Parathyroid adenoma (tissue), 2 donors: Measurements from ENCODE around the gene KREMEN1.

Source experiments
- H2AFZ ChIP-seq: fragments of 300-600 bp; sonication (generic); one replicate; pipeline ENCODE4 v1.7.0; 2017; ENCODE audit warnings: antibody characterized with exemption, mild to moderate bottlenecking
- H3K27ac ChIP-seq: fragments of 300-600 bp; sonication (generic); one replicate; pipeline ENCODE4 v1.7.0; 2017
- H3K27me3 ChIP-seq: fragments of 300-600 bp; sonication (generic); one replicate; pipeline ENCODE4 v1.7.0; 2017; ENCODE audit warnings: low read length; ENCODE audit not compliant: control insufficient read depth, insufficient read depth
- H3K36me3 ChIP-seq: fragments of 300-600 bp; sonication (generic); one replicate; pipeline ENCODE4 v1.7.0; 2017; ENCODE audit warnings: low read length; ENCODE audit not compliant: control insufficient read depth, insufficient read depth
- H3K4me1 ChIP-seq: fragments of 300-600 bp; sonication (generic); one replicate; pipeline ENCODE4 v1.7.0; 2017; ENCODE audit warnings: control low read depth
- H3K4me2 ChIP-seq: fragments of 300-600 bp; sonication (generic); one replicate; pipeline ENCODE4 v1.7.0; 2017; ENCODE audit warnings: low read length
- H3K4me3 ChIP-seq: fragments of 300-600 bp; sonication (generic); one replicate; pipeline ENCODE4 v1.7.0; 2017; ENCODE audit warnings: low read depth, low read length
- H3K79me2 ChIP-seq: fragments of 300-600 bp; sonication (generic); one replicate; pipeline ENCODE4 v1.7.0; 2017; ENCODE audit warnings: control low read depth
- H3K9ac ChIP-seq: fragments of 300-600 bp; sonication (generic); one replicate; pipeline ENCODE4 v1.7.0; 2017; ENCODE audit warnings: mild to moderate bottlenecking
- H3K9me3 ChIP-seq: fragments of 300-600 bp; sonication (generic); one replicate; pipeline ENCODE4 v1.7.0; 2017; ENCODE audit warnings: low read length; ENCODE audit not compliant: control insufficient read depth
- TF ChIP-seq, protein P1 (sequence below): fragments of 300-600 bp; sonication (generic); IDR thresholded peaks from one replicate; pipeline ENCODE4 v1.7.0; 2017; ENCODE audit warnings: antibody characterized with exemption, mild to moderate bottlenecking
- donor health status: primary hyperparathyroidism.

KREMEN1 gene

DNA sequence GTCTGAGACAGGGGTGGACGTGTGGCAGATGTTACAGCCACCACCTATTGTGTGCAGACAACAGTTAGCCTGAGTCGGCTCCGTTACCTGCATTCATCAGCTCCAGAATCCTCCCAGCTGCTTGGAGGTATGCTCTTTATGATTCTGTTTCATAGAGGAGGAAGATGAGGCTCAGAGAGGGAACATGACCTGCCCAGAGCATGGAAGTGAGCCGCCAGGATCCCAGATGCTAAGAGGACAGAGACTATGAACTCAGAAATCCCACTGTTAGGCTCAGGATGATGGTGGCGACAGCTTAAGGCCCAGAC is 134.4 kb downstream of the KREMEN1 start:
- Histone ChIP-seq H3K27me3 (no peaks in the 10 kb centered on the region), H3K79me2 (no peaks in the 10 kb centered on the region), H3K9ac (no peak overlapping the region), H3K9me3 (no peaks in the 10 kb centered on the region), H3K27ac (no peak overlapping the region), H3K4me1 (no peaks in the 10 kb centered on the region), H3K4me2 (no peak overlapping the region), H2AFZ (no peak overlapping the region), H3K36me3 (no peaks in the 10 kb centered on the region), H3K4me3 (no peak overlapping the region)
- TF ChIP-seq, protein P1, sequence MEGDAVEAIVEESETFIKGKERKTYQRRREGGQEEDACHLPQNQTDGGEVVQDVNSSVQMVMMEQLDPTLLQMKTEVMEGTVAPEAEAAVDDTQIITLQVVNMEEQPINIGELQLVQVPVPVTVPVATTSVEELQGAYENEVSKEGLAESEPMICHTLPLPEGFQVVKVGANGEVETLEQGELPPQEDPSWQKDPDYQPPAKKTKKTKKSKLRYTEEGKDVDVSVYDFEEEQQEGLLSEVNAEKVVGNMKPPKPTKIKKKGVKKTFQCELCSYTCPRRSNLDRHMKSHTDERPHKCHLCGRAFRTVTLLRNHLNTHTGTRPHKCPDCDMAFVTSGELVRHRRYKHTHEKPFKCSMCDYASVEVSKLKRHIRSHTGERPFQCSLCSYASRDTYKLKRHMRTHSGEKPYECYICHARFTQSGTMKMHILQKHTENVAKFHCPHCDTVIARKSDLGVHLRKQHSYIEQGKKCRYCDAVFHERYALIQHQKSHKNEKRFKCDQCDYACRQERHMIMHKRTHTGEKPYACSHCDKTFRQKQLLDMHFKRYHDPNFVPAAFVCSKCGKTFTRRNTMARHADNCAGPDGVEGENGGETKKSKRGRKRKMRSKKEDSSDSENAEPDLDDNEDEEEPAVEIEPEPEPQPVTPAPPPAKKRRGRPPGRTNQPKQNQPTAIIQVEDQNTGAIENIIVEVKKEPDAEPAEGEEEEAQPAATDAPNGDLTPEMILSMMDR, result no peak

- no peaks in the 10 kb centered on the region for H3K36me3 ChIP-seq
- no peak overlapping the region for H2AFZ ChIP-seq
- H3K27me3 ChIP-seq, result no peaks in the 10 kb centered on the region
- H3K27ac ChIP-seq, result no peak overlapping the region
- no peaks in the 10 kb centered on the region for H3K9me3 ChIP-seq
- TF ChIP-seq, protein P1, result no peak
- no peak overlapping the region for H3K4me3 ChIP-seq
- H3K79me2 ChIP-seq, result no peaks in the 10 kb centered on the region
- H3K9ac ChIP-seq, result no peak overlapping the region
- no peak overlapping the region for H3K4me2 ChIP-seq
- no peaks in the 10 kb centered on the region for H3K4me1 ChIP-seq
Observed at GRCh38 chr22:29207562-29208501, 135.0 kb downstream of the KREMEN1 start.

DNA sequence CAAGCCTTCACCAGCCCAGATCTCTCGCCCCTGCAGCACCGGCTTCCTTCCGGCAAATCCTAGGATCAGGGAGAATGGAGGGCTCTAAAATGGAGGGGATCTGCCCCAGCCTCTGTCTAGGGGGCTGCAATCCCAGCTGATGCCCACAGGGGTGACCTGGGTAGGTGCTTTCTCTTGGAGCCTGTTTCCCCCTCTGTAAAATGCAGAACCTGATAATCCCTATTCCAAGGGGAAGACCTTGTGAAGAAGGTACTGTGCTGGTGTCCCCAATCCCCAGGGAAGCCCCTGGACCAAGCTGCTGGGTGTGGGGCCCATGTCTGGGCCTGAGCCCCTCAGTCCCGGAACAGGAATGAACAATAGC is 135.6 kb downstream of the KREMEN1 start:
- no peaks in the 10 kb centered on the region for H3K79me2 ChIP-seq
- H3K4me3 ChIP-seq, result no peak overlapping the region
- H3K4me2 ChIP-seq, result no peak overlapping the region
- H3K4me1 ChIP-seq, result no peaks in the 10 kb centered on the region
- no peak overlapping the region for H2AFZ ChIP-seq
- H3K36me3 ChIP-seq, result no peaks in the 10 kb centered on the region
- TF ChIP-seq, protein P1, result no peak
- H3K9me3 ChIP-seq, result no peaks in the 10 kb centered on the region
- H3K27me3 ChIP-seq, result no peaks in the 10 kb centered on the region
- no peak overlapping the region for H3K27ac ChIP-seq
- no peak overlapping the region for H3K9ac ChIP-seq

DNA sequence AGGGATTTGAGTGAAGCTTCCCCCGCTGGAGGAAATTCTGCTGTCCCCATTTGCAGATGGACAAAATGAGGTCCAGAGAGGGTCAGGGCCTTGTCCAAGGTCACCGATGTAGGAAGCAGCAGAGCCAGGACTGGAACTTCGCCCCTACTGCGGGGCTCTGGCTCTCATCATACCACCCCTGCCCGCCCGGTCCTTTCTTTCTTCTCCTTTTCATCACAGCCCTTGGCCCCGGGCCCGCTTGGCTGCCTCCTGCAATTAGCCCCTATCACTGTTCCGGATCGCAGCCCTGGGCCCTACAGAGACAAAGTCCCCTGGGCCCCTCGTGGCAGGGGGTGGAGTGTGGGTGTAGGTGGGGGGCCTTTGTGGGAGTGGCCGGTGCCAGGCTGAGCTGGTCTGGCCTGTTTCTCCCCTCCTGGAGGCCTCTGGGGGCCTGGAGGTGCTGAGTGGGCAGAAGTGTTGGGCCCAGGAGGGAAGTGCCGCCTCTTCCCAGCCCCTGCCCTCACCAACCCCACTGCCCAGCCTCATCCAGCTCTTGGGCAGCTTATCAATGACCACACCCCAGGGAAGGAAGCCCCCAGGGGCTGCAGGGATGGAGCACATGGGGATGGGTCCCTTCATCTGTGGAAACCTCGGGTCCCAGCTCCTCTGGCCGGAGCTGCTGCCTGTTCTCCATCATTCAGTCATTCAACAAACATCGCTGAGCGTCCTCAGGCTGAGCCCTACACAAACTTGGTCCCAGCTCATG is 136.2 kb downstream of the KREMEN1 start:
- no peaks in the 10 kb centered on the region for H3K36me3 ChIP-seq
- no peaks in the 10 kb centered on the region for H3K9me3 ChIP-seq
- no peak overlapping the region for H3K9ac ChIP-seq
- no peaks in the 10 kb centered on the region for H3K4me1 ChIP-seq
- no peaks in the 10 kb centered on the region for H3K27me3 ChIP-seq
- no peak overlapping the region for H3K4me3 ChIP-seq
- H2AFZ ChIP-seq, result peak overlapping the region; percentile 7
- TF ChIP-seq, protein P1, result no peak
- H3K79me2 ChIP-seq, result no peaks in the 10 kb centered on the region
- H3K27ac ChIP-seq, result no peak overlapping the region
- H3K4me2 ChIP-seq, result no peak overlapping the region
